Fibroblast of skin of abdomen (primary cell): ENCODE data around the gene ARHGEF25.
"Not testable (repeated sequence)": the region's sequence is repeated elsewhere in the genome, so short reads cannot be mapped to it uniquely, and the experiment has no call there.

Experiments
- DNase-seq: peaks from one replicate; pipeline ENCODE4 v3.0.0-alpha.2; 2013

ARHGEF25 gene

DNA sequence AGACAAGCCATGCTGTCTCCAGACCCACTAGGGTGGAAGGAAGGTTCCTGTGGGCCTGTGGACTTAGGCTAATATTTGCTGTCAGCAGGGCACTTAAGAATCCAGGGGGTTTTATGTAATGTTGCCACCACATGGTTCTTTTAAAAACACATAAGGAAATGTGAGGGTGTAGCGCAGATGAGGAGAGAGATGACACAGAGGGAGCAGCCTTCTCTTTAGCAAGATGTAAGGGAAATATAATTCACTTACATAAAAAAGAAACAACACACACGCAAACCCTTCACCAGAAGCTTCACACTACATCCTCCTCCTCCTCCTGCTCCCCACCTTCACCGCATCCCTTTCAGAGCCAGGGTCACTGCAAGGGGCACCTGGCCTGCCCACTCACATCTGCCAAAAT lies 25.1 kb upstream of the ARHGEF25 start:
- DNase-seq = no peak

DNA sequence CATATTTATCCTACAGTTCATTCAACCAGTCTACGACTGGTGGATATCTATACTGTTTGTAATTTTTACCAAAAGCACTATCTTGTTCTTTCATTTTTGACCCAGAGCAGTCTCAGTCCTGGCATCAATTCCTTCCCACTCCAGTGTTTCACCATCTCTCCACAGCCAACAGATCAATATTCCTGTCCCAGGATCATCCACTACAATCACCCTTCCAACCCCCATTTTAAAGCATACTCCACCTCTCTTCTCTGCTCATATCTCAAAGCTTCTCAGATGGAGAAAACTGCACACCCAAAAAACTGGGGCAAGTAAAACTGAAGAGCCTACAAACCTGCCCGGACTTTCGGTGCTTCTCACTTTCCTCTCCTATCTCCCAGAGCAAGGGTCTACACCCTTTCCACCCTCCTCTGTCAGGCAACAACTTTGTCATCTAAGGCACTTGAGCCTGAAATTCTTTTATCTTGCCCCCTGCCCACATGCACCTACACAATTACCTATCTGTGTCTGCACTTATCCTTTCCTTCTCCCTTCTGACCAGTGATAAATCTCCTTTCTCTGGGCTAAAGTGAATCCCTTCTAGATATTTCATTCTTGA lies 24.3 kb upstream of the ARHGEF25 start:
- DNase-seq = no peak

DNA sequence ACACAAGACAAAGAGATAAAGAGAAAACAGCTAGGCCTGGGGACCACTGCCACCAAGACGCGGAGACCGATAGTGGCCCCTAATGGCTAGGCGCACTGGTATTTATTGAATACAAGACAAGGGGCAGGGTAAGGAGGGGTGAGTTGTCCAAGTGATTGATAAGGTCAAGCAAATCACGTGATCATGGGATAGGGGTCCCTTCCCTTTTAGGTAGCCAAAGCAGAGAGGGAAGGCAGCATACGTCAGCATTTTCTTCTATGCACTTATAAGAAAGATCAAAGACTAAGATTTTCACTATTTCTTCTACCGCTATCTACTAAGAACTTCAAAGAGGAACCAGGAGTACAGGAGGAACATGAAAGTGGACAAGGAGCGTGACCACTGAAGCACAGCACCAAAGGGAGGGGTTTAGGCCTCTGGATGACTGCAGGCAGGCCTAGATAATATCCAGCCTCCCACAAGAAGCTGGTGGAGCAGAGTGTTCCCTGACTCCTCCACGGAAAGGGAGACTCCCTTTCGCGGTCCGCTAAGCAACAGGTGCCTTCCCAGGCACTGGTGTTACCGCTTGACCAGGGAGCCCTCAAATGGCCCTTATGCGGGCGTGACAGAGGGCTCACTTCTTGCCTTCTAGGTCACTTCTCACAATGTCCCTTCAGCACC lies 22.2 kb upstream of the ARHGEF25 start:
- not testable (repeated sequence) for DNase-seq

DNA sequence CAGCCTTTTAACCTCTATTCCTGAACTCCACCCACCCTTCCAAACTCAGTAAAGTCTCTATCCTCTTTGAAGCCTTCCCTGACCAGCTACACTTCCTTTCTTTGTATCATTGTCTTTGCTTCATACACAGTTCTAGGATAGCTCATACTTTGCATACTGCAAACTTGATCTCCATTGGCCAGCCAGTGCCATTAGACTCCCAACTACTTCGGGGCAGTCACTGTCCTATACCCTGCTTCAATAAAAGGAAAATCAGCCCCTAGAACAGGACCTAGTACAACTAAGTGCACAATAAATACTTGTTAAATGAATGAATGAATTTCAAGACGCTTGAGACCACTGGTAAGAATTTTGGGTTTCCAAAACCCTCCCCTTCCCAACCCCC lies 20.8 kb upstream of the ARHGEF25 start:
- no peak for DNase-seq

DNA sequence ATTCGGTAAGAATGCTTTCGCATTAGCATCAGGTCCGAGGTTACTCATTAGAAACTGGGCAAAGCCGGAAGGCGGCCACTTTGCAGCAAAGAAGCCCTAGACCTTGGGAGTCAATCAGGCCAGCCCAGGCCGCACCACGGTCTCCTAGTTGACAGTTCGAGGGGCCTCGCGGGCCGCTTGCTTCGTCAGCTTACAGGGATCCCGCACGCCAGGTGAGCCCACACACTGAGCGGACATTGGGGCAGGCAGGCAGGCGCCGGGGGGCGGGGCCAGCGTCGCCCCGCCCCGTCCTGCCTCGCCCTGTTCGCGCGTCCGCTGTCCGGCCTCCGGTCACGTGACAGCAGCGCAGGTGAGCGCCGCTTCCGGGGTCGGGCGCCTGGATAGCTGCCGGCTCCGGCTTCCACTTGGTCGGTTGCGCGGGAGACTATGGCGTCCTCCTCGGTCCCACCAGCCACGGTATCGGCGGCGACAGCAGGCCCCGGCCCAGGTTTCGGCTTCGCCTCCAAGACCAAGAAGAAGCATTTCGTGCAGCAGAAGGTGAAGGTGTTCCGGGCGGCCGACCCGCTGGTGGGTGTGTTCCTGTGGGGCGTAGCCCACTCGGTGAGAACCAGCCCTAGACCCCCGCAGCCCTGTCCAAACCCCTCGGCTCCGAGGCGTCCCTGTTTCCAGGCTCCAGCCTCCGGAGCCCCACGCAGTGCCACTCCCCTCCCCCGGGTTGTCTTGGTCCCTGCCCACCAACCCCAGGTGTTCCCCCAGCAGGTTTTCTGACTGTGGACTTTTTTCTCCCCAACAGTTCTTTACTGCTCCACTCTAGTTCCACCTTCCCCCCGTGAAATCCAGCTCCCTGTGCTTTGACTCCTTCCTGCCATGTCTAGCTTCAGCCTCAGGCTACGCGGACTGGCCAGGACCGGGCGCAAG lies 20.1 kb upstream of the ARHGEF25 start, which contains the start of gene PIP4K2C:
PIP4K2C (plus strand) TSS at position 329 of the 918 bp plus-strand sequence; CDS start at position 427, 98 bp downstream.
- DNase-seq = peak; percentile 45

DNA sequence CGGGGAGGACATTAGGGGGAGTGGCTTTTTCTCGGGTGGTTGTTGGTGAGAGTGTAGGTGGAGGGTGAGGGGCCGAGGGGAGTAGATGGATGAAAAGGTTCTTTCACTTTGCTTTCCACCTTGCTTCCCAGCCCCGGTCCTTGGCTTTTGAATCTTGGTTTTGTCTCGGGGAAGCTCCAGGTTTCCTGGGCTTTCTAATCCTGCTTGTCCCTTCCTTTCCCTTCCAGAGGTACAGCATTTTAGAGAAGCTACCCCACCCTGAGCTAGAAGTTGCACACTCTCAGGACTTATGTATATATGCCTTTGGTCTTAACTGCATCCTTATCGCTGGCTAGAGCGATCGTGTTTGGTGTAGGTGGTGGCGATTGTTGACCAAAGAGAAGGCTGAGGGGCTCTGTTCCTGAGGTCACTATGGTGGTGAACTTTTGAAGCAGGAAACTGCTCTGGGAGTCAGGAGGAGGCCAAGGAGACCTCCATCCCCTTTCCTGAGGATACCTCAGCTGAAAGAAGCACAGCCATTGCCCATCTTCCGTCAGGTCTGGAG lies 19.4 kb upstream of the ARHGEF25 start:
- DNase-seq = no peak

DNA sequence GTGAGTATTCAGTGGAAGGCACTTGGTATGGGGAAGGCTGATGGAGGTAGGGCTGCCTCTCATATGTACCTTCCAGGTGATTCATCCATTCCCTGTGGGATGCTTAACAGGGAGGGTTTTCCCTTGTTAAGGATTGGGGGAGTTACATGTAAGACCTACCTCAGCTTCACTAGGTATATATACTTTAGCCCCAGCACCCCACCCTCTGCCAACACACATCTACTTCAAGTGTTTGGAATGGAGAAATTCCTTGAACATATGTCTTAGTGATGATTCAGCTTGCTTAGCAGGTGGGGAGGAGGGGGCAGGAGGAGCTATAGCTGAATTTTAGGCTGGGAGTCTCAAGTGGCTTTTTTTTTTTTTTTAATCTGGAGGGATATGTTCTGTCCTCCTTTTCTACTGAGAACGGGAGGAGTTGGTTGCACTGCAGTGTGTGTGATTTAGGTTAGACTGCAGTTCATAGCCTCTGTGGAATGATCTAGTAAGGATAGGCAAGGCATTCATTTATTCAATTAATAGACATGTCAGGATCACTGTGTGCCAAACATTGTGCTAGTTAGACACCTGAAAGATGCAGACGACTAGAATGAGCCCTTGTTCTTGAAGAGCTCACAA lies 18.6 kb upstream of the ARHGEF25 start:
- DNase-seq = no peak

DNA sequence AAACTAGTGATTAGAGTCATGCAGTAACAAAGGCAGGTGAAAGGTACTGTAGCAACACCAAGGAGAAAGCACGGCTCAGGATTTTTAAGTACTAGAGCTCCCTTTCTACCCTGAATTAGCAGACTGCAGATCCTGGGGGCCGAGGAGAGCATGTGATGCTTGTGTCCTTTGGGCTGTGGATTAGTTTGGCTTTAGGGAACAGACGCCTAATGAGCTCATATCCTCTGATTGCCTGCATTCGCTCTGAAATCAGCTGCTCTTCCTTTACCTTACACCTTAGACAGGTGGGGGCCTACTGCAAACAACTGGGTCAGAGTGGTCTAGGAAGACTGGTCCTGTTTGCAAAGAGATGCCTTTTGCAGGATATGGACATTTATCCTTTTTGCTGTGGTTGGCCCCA lies 18.0 kb upstream of the ARHGEF25 start:
- no peak for DNase-seq

DNA sequence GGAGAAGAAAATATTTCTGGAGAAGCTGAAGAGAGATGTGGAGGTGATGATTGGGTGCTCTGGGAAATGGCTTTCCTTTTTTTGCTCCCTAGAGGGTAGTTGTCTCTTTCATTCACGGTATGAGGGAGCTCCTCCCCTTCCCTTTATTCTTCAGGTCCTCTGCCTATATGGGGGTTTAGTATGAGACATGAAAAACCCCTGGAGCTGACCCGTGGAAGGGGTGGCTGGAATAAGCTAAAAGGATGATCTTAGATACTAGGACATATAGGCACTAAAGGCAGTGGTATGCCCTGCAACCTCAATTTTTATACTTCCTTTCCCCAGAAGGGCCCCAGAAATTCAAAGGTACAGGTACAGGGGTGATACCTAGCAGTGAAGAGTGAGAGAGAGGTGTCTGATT lies 10.8 kb upstream of the ARHGEF25 start:
- DNase-seq = no peak

DNA sequence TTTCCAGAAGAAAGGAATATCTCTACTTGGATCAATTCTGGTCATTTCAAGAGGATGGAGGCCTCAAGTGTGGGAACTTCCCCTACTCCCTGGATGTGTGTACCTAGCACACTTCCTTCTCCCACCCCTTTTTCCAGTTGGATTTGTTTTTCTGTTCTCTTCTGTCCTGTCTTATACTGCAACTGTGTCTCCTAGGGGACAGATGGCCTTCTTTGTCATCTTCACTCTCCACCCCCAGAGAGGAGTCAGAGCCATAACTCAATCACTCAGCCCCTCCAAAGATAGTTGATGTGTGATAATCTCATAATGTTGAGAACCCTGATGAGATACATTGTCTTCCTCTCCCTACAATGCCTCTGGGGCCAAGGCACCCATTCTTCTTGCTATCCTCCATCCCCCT lies 8.7 kb upstream of the ARHGEF25 start:
- no peak for DNase-seq

DNA sequence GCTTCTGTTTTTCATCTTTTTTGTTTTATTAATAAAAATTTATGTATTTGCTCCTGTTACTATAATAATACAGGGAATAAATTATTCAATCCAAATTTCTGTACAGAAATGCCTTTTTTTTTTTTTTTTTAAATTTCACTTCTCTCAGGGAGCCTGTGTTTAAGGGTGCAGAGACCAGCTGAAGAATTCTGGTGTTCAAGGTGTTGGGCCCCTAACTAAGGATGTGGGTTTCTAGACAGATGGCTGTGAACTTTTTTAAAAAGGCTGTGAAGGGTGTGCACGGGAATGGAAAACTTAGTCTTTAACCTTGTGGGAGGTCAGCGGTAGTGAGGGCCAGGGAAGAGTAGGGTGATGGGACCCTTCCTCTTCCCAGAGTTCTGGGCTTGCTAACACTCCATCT lies 7.9 kb upstream of the ARHGEF25 start:
- no peak for DNase-seq

DNA sequence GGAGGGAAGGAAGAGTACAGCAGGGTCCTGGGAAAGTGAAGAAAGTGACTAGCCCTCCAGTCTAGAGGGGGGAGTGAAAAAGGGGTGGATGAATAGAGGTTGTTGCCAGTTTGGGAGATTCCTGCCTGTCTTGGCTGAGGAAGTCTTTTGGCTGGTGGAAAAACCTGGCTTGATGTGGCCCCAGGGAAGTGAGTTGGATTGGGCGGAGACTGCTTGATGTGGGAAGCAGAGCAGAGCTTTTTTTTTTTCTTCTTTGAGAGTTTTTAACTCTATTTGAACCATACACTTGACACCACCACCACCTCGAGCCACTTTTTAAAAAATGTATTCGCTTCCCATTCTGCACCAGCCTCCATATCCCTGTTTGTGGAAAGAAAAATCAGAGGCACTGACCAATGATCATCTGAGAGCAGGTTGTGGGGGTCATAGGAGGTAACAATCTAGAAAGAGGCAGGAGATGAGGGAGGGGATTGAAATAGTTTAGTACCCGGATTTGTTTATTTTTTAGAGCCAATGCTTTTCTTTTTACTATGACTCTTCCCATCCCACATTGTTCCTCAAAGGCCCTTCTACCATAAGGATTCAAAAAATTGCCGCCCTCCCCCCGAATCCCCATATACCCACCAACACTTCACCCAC lies 7.3 kb upstream of the ARHGEF25 start:
- DNase-seq = peak; percentile 18

DNA sequence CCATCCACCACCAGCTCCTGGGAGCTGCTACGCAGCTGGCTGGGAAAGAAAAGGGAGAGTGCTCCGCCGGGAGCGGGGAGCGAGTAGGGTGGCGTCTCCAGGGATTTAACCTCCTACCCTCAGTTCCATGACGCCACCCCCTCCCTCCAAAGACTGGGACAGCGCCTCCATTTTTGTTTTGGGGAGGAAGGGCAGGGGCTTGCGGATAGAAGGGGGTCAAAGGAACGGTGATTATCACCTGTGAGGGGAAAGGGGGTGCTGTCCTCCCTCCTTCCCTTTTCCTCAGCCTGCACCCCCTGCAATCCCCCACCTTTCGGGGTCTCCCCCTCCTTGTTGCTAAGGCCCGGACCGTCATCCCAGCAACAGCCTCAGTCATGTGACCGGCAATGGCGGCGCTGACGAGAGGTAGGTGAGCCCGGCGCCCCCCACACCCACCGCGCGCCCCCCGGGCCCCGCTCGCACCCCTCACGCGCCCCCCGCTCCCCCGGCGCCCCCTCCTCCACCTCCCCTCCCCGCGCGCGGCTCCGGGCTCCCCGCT lies 6.7 kb upstream of the ARHGEF25 start, which contains the start of gene DTX3:
DTX3 (plus strand) TSS at position 371 of the 538 bp plus-strand sequence. CDS start 1,694 bp downstream, outside the sequence.
- DNase-seq = peak; percentile 23

DNA sequence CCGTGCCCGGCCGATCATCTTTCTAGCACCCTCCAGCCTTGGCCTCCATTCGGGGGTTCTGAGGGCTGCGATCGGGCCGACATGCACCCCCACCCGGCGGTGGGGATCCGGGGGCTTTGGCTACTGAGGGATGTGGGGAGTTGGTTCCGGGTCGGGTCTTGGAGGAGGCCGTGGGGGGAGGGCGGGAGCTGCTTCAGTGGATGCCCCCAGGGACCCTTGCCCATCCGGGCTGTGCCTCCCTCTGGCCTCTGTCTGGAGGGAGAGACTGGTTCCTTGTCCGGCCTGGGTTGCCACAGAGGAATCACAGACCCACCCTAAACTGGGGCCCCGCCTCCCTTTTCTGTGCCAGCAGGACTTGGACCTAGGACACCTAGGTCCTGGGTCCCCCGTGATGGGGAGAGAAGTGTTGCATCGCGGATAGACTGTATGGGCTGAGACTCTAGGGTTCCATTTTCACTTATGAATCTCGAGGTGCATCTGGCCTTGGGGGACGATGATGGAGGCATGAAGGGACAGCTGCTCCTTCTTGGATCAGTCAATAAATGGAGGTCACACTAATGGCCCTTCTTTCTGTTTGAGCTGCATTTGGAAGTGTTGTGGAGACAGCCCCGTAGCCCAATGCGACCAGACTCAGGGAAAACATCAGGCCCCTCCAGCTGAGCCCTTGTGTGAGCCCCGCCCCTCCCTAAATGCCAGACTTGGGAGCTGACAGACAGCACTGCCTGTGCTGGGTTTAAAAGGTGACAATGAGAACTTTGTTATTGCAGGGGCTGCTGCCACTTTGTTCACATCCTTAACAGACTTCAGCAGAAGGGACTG lies 6.0 kb upstream of the ARHGEF25 start:
- DNase-seq = no peak

DNA sequence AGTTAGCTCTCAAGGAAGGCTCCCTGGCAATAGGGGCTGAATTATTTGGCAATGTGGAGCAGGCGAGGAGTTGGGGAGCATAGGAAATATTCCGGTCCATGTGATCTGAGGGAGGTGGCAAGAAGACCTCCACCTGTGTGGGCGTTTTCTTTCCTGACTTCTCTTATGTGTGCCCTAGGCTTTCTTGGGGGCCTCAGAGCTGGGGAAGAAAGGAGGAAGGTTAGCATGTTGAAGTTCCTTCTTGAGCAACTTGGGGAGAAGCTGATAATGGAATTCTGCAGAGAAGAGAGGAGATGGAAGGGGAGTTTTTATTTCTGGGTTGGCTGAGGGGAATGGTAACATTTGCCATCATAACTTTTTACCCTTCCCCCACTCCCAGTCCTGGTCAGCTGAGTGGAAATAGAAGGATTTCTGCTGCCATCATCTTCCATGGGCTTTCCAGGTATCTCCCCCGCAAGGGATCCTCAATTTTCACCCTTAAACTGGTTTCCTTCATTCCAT lies 5.4 kb upstream of the ARHGEF25 start:
- no peak for DNase-seq

DNA sequence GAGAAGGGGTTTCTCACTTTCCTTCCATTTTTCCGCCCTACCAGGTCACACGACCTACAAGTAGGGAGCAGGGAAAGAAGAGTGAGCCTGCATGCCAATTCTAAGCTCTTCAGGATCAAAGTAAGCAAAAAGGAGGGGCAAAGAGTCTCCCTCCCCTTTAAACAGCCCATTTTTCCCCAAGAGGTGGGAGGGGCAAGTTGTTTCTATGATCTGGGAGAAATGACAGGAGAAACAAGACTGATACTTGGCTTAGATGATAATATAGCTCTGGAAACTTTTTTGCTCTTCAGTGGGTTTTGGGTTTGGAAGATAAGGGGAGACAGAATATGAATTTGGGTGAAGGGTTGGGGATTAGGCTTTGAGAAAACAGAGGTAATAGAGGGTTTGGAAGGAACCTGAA lies 4.8 kb upstream of the ARHGEF25 start:
- no peak for DNase-seq

DNA sequence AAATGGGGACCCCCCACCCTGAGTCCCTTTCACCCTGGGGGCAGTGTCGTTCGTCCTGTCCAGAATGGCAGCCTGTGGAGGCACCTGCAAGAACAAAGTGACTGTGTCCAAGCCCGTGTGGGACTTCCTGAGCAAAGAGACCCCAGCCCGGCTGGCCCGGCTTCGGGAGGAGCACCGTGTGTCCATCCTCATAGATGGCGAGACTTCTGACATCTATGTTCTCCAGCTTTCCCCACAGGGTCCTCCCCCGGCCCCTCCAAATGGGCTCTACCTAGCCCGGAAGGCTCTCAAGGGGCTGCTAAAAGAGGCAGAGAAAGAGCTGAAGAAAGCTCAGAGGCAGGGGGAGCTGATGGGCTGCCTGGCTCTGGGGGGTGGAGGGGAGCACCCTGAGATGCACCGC lies 4.4 kb upstream of the ARHGEF25 start:
- DNase-seq = no peak

DNA sequence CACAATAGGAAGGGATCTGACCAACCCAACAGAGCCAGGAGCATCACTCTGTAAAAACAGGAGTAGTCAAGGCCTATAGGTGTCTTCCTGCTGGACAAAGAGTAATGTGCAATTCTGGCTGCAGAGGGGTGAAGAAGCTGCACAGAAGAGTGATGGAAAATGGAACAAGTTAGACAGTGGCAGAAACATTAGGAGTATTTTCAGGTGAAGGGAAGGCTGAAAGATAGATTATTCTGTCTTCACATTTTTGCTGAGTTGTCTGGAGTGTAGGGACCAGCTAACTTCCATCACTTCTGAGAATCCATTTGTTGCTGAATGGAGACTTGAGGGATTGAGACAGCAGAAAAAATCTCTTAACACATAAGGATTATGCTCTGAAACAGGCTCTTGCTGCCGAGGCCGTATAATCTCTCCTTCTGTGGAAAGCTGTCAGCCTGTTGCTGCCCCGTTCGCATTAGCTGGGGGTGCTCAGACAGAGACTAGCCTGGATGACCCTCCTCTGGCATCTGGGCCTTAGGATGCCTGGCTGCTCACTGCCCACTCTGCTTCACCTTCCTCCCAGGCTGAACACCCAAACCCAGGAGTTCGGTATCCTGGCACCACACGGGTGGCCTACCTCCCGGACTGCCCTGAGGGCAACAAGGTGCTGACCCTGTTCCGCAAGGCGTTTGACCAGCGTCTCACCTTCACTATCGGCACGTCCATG lies 3.1 kb upstream of the ARHGEF25 start:
- DNase-seq = no peak

DNA sequence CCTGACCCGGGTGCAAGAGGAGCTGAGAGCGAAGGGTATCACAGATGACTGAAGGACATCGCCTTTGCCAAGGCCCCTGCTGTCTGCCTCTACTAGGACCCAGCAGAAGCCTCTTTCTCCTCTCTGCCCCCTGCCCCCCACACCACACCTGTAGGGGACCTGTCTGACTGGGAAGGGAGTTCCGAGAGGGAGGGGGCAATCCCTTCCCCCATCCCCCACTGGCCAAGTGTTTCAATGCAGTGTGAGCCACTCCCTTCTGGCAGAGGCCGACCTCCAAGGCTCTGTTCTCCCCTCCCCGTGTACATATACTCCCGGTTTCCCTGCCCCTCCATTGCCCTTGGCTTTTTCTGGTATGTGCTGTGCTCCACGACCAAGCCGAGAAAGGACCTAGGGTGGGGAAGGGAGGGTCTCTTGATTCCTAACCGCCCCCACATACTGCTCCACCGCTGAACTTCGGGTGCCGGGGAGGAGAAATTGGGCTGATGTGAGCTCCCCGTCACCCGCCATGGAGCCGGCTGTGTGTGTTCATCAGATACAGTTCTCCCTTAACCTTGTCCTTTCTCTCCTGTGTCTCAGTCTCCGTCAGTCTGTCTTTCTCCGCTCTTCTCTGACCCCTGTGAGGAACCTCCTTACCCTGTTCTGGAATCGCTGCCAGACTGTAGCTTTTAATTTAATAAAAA lies 2.0 kb upstream of the ARHGEF25 start:
- no peak for DNase-seq
